NCI-H524 treated with DMSO at 0.1 percent for 48 hours (cell line): ENCODE measurements around the gene RTN4RL1.

Experiments
- DNase-seq: peaks from one replicate; lab custom pipeline; 2025; lab: John Stamatoyannopoulos, UW

Gene RTN4RL1

DNA sequence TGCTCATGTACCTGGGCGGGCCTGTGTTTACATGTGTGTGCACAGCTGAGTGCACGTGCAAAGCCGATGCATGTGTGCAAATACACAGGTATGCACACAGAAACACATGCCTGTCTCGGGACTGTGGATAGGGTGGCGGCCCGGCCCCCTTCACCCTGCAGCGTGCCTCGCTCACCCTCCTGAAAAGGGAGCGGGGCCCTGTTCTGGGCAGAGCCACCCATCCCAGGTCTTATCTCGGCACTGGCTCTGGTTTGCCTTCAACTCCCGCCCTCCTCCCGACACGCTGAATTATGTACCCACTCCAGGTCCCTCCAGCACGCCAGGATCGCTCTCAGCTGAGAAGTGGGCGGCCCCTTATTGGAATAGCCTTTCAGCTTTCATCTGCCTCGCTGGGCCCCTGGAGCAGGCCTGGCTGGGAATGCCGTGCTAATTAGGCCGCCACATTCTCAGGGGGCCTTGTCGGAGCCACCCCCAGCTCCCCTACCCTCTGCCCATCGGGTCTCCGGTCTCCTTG, 77.8 kb downstream of the RTN4RL1 start:
- no peak for DNase-seq

DNA sequence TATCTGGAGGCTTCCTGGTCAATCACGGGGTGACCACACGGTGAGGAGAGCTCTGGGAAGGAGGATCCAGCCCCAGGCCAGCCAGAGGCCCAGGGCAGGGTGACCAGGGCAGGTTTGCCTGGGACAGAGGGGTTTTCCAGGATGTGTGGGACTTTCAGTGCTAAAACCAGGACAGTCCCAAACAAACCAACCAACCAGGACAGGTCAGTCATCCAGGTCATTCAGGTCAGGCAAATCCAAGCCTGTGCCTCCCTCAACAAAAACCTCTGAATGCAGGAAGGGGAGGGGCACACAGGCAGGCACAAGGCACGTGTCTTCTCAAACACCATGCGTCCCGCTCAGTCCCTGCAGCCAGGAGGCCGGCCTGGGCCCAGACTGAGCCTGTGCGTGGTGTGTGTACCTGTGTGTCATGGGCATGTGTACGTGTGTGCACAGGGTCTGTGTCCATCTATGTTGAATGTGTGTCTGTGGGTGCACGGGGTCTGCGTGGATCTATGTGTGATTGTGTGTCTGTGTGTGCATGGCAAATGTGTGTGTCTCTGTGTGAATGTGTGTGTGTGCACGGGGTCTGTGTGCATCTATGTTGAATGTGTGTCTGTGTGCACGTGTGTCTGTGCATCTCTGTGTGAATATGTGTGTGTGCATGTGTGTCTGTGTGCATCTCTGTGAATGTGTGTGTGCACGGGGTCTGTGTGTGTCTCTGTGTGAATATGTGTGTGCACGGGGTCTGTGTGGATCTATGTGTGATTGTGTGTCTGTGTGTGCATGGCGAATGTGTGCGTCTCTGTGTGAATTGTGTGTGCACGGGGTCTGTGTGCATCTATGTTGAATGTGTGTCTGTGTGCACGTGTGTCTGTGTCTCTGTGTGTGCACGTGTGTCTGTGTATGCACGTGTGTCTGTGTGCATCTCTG, 78.9 kb downstream of the RTN4RL1 start:
- DNase-seq, result no peak

DNA sequence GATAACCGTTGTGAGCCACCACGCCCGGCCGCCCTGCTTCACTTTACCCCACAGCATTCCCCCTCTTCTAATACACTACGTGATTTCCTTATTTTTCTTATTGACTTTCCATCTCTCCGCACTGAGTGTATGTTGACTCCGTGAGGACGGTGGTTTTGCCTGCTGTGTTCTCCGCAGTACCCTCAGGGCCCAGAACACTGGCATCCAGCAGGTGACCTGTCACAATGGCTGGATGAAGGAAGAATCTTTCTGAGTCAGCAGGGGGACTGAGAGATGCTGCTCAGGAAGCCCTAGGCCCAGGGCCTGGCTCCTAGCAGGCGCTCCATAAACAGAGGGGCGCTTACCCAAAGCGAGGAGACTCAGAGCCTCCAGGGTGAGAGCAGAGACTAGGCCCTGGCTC, 79.5 kb downstream of the RTN4RL1 start:
- no peak for DNase-seq

DNA sequence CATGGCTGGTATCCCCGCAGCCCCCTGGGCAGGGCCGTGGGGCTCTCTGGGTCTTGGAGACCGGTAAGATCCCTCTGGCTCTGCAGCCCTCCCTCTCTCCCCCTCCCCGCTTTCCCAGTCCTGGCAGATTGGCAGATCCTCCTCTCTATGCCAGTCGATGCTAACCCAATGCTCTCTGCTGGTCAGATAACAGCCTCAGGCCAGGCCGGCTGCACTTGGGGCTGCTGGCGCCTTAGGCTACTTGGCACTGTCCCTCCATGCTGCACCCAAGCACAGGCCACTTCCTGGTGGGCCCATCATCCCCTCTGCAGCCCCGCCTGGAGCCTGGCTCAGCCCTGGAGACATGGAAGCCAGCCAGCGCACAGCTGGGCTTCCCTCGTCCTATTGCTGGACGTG, 81.7 kb downstream of the RTN4RL1 start:
- no peak for DNase-seq

DNA sequence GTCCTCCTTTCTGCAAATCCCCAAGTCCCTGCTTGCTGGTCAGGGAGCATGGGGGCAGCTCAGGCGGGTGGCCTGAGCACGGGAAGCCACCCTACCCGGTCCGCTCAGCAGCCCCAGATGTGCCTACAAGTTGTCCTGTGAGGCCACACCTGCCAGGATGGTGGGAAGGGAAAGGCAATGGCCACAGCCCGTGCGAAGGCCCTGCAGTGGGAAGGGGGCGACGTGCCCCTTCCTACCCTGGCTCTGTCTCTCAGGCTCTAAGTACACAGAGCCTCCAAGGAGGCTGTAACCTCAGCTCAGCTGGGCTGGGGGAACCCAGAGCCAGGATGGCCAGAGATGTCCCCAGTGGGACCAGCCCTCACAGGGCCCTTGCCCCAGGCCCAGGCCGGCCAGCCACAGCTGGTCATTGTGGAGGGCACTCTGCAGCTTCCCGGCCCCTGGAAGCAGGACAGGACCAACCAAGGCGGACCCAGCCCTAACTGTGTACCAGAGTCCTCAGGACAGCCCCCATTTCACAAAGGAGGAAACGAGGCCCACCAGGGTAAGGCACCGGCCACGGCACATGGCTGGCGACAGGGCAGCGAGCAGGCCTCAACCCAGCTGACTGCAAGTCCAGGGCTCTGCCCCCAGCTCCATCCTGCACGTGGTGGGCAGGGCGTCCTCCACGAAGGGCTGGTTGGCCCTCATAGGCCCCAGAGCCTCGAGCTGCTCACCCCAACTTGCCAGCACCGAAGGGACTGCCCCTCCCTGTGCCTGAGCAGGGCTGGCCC, 82.3 kb downstream of the RTN4RL1 start:
- DNase-seq, result no peak

DNA sequence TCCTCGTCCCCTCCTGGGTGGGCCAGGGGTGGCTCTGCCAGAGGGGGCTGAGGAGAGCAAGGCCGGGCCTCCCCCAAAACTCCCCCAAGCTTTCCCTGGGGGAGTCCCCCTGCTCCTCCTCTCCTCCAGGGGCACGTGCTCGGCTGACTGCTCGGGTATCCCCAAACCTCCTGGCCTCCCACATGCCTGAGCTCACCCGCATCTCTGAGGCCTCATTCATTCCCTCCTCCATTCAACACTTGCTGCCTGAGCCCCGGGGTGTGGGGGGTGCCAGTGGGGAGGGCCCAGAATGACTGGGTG, 83.1 kb downstream of the RTN4RL1 start:
- DNase-seq, result no peak

DNA sequence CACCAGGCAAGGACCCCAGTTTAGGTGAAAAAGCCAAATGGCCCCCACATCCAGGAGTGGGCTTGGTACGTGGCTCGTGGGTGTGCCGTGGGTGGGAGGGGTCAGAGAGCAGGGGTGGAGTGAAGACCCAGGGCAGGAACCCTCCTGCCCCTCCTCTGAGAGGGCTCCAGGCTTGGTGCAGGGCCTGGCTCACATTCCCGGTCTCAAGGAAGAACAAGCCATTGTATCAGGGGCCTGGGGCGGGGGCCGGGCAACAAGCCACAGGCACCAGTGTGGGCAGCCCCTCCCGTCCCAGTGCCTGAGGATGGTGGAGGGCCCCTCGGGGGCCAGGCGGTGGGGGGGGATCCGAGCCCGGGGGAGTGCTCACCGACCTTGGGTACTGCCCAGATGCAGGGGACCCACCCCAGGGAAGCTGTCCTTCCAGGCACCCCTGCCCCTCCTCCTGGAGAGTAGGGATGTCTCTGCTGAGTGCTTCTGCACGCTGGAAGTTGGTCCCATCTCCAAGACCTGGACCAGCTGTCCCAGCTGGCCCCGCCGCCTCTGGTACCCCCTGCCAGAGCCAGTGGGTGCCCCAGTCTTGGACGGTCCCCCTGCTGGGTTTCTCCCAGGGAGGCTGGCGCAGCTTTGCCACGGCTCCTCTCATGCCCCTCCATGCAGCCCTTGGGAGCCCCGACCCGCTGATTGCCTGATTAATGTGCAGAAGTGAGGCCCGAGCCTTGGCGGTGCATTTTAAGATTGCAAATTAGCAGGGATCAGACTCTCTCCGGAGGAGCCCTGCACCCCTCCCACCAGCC, 83.7 kb downstream of the RTN4RL1 start:
- DNase-seq, result no peak

DNA sequence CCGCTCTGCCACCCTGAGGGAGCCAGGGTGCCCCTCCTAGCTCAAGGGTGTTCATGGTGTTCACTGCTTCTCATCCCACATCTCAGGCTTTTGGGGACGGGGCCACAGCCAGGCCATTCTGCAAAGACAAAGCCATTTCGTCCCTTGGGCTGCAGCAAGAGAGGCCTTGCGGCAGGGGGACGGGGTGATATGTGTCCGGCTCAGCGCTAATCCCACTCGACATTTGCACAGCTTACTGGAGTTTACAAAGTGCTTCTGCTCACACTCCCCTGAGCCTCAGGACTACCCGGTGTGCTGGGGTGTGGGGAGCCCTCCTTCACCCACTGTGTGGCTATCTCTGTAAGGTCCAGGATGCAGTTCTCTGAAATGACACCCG, 84.3 kb downstream of the RTN4RL1 start:
- no peak for DNase-seq

DNA sequence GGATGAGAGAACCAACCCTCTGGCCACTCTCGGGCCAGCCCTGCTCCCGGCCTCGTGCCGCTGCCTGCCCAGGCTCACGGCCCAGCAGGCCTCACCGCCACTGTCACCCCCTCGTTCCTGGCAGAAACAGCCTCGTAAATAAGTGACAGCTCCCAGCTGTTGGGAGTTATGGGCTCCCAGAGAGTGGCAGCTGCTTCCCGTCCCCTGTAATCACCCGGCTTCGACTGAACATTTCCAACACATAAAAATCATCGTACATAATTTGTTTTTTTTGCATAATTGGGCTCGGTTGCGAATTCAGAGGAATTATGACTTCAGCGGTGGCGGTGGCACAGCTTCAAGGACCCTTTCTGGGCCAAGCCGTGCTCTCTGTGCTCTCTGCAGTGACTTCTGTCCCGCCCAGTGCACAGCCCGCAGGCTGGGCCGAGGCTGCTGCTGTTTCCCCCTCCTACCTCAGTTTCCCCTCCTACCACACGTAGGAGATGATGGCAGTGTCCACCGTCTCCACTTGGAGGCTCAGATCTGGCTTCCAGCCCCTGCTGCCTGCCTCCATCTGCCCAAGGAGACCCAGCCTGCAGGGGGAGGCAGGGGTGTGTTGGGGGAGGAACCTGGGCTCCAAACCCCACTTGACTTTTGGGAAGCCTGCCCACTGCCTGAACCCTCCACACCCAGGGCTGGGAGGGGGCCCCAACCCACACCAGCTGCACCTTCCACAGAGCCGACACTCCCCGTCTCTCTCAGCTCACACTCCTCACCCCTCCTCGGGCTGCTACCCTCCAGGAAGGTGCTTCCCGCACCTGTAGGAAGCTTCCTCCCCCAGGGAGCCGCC, 84.9 kb downstream of the RTN4RL1 start:
- no peak for DNase-seq

DNA sequence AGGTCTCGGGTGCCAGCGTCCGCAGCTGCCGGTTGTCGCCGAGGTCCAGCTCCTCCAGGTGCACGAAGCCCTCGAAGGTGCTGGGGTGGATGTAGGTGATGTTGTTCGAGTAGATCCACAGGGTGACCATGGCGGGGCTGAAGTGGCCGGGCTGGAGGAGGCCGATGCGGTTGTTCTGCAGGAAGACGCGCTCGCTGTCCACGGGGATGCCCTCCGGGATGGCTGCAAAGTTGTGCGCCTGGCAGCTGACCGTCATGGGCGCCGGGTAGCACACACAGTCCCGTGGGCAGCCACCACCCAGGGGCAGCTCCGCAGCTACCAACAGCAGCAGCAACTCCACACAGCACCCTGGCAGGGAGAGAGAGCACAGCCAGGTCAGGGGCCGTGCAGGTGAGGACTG, 87.7 kb downstream of the RTN4RL1 start:
- DNase-seq, result no peak

DNA sequence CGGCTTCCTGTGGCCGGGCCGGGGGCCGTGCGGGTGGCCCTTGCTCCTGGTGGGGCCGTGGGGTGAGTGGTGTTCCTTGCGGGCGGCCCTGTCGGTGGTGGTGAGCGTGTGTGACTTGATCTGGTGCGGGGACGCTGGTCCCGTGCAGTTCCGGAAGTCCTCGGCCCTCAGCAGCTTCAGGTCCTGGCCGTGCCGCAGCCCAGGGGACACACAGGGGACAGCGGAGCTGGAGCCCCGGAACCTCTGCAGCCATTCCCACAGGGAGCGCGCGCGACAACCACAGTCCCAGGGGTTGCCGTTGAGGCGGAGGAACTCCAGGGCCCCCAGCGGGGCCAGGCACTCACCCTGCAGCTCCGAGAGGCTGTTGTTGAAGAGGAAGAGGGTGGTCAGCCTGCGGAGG, 88.4 kb downstream of the RTN4RL1 start:
- no peak for DNase-seq

DNA sequence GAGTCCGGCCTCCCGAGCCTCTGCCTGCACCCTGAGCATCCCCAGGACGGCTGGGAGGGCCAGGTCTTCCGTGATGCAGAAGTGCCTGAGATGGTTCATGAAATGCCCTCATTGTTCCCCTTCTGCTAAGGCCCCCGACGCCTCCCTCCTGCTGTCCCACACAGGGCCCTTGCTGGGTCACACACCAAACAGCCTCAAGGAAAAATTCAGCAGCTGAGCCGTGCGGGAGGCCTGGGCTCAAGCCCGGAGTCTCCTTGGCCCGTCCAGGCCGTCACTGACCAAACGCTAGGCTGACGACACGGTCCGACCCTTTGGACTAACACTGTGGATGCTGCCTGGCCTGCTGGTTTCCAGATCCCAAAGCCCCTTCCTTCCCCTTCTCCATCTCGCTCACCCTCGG, 90.2 kb downstream of the RTN4RL1 start:
- no peak for DNase-seq

DNA sequence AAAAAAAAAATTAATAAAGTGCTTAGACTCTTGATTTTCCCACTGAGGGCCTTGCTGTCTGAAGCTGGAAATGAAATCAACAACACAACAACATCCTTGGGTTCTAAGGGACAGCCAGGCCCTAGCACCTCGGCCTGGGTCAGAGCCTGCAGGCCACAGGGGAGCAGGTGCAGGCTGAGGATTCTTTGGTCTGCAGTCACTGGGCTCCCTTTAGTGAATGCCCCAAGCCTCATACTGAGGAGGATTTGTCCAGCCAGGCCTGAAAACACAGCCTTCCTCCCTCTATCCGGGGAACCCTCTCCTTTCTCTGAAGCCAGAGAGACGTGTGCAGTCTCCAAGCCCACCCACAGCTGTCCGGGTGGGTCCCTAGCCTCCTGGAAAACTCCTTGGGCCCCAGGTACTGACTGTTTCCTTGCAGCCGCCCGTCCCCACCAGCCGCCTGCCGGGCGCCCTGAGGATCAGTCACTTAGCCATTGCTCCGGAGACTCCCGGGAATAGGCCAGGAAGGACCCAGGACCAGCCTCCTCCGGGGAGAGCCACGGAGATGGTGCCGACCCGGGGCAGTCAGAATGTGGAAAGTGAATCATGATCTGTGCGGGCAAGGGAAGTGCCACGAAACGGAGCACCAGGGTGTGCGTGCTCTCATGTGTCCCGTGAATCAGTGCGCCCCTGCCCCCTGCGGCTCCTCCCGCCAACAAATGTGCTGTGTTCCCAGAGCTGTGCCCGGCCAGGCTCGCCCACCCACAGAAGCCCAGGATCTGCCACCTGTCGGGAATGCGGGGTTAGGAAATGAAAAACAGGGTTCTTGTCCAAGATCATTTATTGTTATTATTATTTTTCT, 91.0 kb downstream of the RTN4RL1 start:
- DNase-seq, result no peak

DNA sequence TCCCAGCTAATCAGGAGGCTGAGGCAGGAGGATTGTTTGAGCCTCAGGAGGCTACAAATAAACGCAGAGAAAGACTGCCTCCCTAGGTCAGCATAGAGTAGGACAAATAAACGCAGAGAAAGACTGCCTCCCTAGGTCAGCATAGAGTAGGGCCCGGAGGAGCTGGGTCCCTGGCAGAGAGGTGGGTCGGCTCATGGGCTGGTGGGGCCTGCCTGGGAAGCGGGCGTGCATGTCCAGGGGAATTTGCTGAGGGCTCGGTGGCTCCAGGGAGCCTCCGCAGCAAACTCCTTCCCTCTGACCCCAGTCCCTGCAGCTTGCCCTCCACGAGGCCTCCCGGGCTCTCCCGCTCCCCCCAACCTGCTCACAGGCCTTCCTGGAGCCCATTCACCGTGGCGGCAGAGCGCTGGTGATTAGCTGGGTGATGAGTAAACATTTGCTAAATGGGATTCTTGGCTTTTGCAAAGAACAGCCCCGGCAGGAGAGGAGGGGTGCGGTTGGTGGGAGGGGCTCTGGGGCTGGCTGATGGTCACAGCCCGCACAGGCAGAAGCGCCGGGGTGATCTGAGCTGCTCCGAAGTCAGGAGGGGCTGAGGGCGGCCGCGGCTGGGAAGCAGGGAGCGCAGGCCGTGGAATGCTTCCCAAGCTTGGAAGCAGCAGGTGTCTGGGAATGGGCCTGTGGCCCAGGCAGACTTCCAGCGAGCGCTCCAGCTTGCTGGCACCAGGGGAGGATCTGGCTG, 93.1 kb downstream of the RTN4RL1 start:
- DNase-seq, result no peak

DNA sequence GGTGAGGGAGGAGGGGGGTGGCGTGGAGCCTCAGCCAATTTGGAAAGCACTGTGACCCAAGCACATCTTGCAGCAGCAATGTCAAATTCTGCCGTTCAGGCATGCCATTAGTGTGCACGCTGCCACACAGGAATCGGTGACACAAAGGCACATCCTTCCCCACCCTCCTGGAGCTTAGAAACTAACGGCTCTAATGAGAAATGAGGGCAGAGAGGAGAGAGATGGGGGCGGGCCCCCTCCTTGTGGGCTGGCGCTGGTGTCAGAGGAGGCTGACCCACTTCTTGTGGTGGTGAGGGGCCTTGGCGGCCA, 94.8 kb downstream of the RTN4RL1 start:
- DNase-seq, result no peak

DNA sequence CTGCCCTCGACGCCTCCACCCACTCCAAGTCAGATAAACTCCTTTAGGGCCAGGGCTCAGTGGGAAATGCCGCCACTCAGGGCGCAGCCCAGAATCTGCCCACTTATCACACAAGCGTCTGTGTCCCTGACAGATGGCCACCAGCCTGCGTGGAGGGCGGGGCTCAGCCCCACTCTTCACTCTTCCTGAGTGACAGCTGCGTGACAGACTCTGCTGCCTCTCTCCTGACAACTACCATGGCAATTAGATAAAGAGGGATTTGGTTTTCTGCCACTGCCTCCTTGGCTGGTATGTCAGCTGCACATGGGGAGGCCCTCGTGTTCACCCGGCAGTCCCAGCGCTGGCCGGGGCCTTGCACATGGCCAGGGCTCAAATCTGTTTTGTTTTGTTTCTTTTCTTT, 96.2 kb downstream of the RTN4RL1 start:
- peak; percentile 87 for DNase-seq

DNA sequence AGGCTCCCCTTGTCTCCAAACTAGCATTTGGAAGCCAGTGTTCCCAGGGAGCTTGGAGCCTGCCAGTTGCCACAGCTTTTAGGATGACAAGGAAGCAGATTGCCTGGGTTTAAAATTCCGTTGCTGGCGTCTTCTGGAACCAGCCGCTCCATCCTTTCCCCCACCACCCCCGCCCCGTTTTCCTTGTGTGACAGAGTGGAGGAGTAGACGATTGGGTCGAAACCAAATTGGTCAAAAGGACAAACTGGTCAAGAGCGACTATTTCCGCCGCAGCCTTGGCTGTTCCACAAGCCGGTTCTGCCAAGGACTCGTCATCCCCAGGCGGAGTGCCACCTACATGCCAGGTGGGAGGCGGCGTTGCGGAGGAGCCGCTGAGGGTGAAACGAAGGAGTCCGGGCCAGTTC, 104.2 kb downstream of the RTN4RL1 start:
- DNase-seq, result no peak

DNA sequence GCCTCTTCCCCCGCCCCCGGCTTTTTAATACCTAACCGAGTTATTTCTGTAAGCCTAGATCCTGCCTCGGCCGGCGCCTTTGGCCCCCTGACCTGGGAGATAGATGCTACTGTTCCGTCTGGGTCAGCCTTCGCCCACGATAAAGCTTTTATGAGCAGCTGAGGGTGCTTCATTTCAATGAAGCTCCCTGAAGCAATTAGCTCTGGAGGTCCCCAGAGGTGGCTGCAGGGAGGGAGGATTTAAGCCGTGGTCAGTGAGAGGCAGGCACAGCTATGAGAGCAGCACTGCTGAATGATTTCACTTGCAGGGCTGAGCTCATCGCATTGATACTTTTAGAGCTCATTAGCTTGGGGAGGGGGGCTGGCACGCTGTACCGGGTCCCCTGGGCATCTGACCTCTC, 105.9 kb downstream of the RTN4RL1 start:
- DNase-seq, result no peak

DNA sequence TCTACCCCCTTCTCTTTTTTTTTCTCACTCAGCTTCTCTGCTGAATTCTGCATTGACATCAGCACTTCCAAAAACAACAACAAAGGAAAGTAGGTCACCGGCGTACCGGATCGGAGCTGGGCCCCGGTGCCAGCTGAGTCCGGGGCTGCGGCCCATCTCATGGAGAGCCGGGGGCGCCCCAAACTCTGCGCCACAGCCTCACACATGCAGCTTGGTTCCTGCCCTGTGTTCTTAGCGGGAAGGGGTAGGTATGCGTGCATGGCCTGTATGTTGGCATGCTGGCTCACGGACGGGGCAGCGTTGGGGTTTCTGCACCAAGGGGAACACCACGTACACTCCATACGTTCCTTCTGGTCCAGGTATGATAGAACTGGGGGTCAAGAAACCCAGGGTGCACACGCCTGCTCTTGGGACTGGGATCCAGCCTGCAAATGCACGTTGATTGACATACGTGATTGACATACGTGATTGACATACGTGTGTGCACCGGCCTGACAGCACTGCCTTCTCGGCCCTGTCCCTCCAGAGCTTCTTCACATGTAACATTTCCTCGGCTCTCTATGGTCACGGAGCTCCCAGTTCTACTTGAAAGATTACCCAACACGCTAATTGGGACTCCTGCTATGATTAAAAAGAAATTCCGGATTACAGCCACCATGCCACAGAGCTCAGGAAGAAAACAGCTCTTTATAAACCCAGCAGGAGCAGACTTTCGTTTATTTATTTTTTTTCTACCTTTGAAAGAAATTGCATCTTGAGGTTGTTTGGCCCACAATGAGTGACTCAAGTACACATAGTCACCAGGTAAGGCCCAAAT, 106.6 kb downstream of the RTN4RL1 start:
- DNase-seq, result no peak
